K562 (cell line): ENCODE data around the gene TTC28. TPM values are rescaled to one million over a fixed set of nuclear protein-coding genes. Genes with fewer than 3 reads are reported as not detected.

ENCODE experiments used
- ATAC-seq: fragments of 200-7000 bp; cut with Tn5 transposase; 3 replicates; pipeline ENCODE4 v1.9.1; 2020; ENCODE audit warnings: moderate library complexity
- BruUV-seq: library from RNA; stranded (reverse); fragments of 400-500 nt; replicated peaks from 2 replicates; lab custom pipeline; 2021; lab: Mats Ljungman, UMichigan
- CTCF ChIA-PET: fragments of 300-600 bp; formaldehyde crosslinking; extraction: SDS; loops from one replicate; lab custom pipeline; 2021; ENCODE audit warnings: low intra/inter-chr PET ratio; lab: Yijun Ruan, JAX
- POLR2A ChIA-PET: fragments of 300-600, 350-650 bp; sonication (Branson Sonifier 250); formaldehyde crosslinking; extraction: SDS; loops from one replicate; lab custom pipeline; 2021; ENCODE audit warnings: antibody characterized with exemption, inconsistent platforms; lab: Yijun Ruan, JAX
- DNase-seq, 4 experiments: peaks; one replicate each; pipeline versions ENCODE4 v3.0.0 to v3.0.0-alpha.2; 2011 to 2018; ENCODE audit warnings: low spot score in 3 of 4, mixed read lengths in 3 of 4; ENCODE audit errors: extremely low read depth in 1 of 4
- FAIRE-seq: peaks from 2 replicates; lab custom pipeline; 2011; peaks lifted over from hg19 to GRCh38; lab: Jason Lieb, UNC
- H2AFZ ChIP-seq: 2 replicates; pipeline ENCODE4 v1.6.0; 2011; ENCODE audit warnings: low read depth, low read length, control low read depth, inconsistent platforms
- H3K27ac ChIP-seq: fragments of 200-600 bp; 3 replicates; pipeline ENCODE4 v1.8.0; 2011; ENCODE audit warnings: low read depth, mild to moderate bottlenecking, control low read depth, inconsistent platforms, low read length, moderate library complexity, mixed read lengths; ENCODE audit errors: extremely low read depth
- H3K27me3 ChIP-seq, 2 experiments: fragments of 300-600 bp in 1 of 2; 2 replicates in 1 of 2; 3 replicates in 1 of 2; pipeline versions ENCODE4 v1.6.0 to v1.8.0; 2011; ENCODE audit warnings: inconsistent platforms in 2 of 2, low read length in 2 of 2, mild to moderate bottlenecking in 1 of 2, mixed read lengths in 1 of 2, moderate library complexity in 1 of 2; ENCODE audit not compliant: control insufficient read depth in 2 of 2, insufficient read depth in 2 of 2
- H3K36me3 ChIP-seq: fragments of 300-600 bp; 3 replicates; pipeline ENCODE4 v1.8.0; 2011; ENCODE audit warnings: mild to moderate bottlenecking, low read length, inconsistent platforms; ENCODE audit not compliant: control insufficient read depth, insufficient read depth
- H3K4me1 ChIP-seq, 2 experiments: fragments of 200-600 bp in 1 of 2; replicated peaks in 1 of 2; 2 replicates in 1 of 2; 3 replicates in 1 of 2; pipeline versions ENCODE4 v1.5.1 to v1.8.0; 2011; ENCODE audit warnings: inconsistent platforms in 2 of 2, low read length in 2 of 2, mild to moderate bottlenecking in 1 of 2, mixed read lengths in 1 of 2, moderate library complexity in 1 of 2; ENCODE audit not compliant: control insufficient read depth in 2 of 2, insufficient read depth in 2 of 2
- H3K4me2 ChIP-seq: 2 replicates; pipeline ENCODE4 v1.6.1; 2011; ENCODE audit warnings: low read length, control low read depth, inconsistent platforms, mixed read lengths; ENCODE audit not compliant: insufficient read depth
- H3K4me3 ChIP-seq: fragments of 200-600 bp; sonication (generic), shearing (Covaris generic); 2 replicates; pipeline ENCODE4 v1.5.1; 2016; ENCODE audit warnings: control low read depth, inconsistent platforms
- H3K79me2 ChIP-seq: fragments of 200-600 bp; 3 replicates; pipeline ENCODE4 v1.8.0; 2011; ENCODE audit warnings: low read length, inconsistent platforms; ENCODE audit not compliant: control insufficient read depth, insufficient read depth
- H3K9ac ChIP-seq, 2 experiments: 2 replicates each; pipeline versions ENCODE4 v1.6.0 to v1.6.1; 2011; ENCODE audit warnings: low read depth in 2 of 2, low read length in 2 of 2, control low read depth in 1 of 2, inconsistent platforms in 1 of 2, mild to moderate bottlenecking in 1 of 2, mixed read lengths in 1 of 2; ENCODE audit not compliant: insufficient read depth in 1 of 2
- H3K9me1 ChIP-seq: one replicate; pipeline ENCODE4 v1.6.0; 2011; ENCODE audit warnings: inconsistent platforms, mild to moderate bottlenecking, low read length, moderate library complexity; ENCODE audit not compliant: control insufficient read depth, insufficient read depth
- H3K9me3 ChIP-seq: replicated peaks from 2 replicates; pipeline ENCODE4 v1.5.1; 2011; ENCODE audit warnings: low read depth, low read length, inconsistent platforms; ENCODE audit not compliant: control insufficient read depth, insufficient read depth
- H4K20me1 ChIP-seq: replicated peaks from 2 replicates; pipeline ENCODE4 v1.6.1; 2011; ENCODE audit warnings: low read length, inconsistent platforms, mixed read lengths; ENCODE audit not compliant: control insufficient read depth, insufficient read depth
- ZNF518B ChIP-seq: fragments of 250-450 bp; sonication (Bioruptor Pico); IDR thresholded peaks from 2 replicates; pipeline ENCODE4 v1.5.0; 2021; ENCODE audit warnings: mild to moderate bottlenecking, moderate library complexity
- WGBS: fragments of 100-300 bp; shearing (Covaris generic); methylation state at CpG from one replicate; pipeline ENCODE4 v1.1.6; 2016; ENCODE audit warnings: low coverage, mixed read lengths; ENCODE audit not compliant: insufficient coverage; ENCODE audit errors: missing lambda C conversion rate; 5-methylcytosine and 5-hydroxymethylcytosine counted together
- in situ Hi-C: fragments of 300-500 bp; cut with MboI; formaldehyde crosslinking; loops from 4 replicates; pipeline ENCODE4 v1.15.0; 2018; ENCODE audit warnings: inconsistent platforms, mixed read lengths
- intact Hi-C: fragments of 100-400 bp; cut with micrococcal nuclease; formaldehyde crosslinking; loops from 2 replicates; pipeline ENCODE4 v1.14.2; 2022
- polyA plus RNA-seq, 8 experiments: library from polyadenylated mRNA; depleted of rRNA in 4 of 8; stranded (reverse) in 5 of 8; unstranded in 3 of 8; fragments of >200 nt; fragmentation: Nextera tagmentation in 2 of 8; fragmentation: Illumina TruSeq in 1 of 8; extraction: Ambion mirVana in 2 of 8; extraction: Trizol in 1 of 8; gene quantifications; 2 replicates each; pipeline versions ENCODE4 v1.2.1 to v1.2.3, GENCODE V29; 2011 to 2014; ENCODE audit warnings: inconsistent platforms in 1 of 8, missing spikeins in 1 of 8
- total RNA-seq, 7 experiments: library from RNA; depleted of rRNA in 6 of 7; stranded (reverse); fragments of >200 nt in 6 of 7; fragmentation: Illumina TruSeq in 2 of 7; extraction: Trizol in 2 of 7; gene quantifications; 2 replicates each; pipeline versions ENCODE4 v1.2.1 to v1.2.3, GENCODE V29; 2011 to 2021; ENCODE audit warnings: low replicate concordance in 1 of 7

Gene TTC28
- total and polyA plus RNA-seq, 9 of the 15 experiments (the other 6 are each of a cell fraction or from before 2014, with no cell fraction given): 0.22 to 10.7 (median 3.1) TPM

GRCh38 chr22:27998511-27999410 is 680.9 kb downstream of the TTC28 start:
- no peak for ATAC-seq
- Histone ChIP-seq H4K20me1 (no peaks in the 10 kb centered on the region), H2AFZ (no peak overlapping the region), H3K27ac (no peak overlapping the region), H3K36me3 (no peaks in the 10 kb centered on the region), H3K9me3 (no peaks in the 10 kb centered on the region), H3K79me2 (no peaks in the 10 kb centered on the region), H3K4me3 (no peak overlapping the region), H3K9ac (no peak overlapping the region; a peak in 1 of 4 replicates), H3K4me1 (peaks cover 0 to 7% of the 10 kb centered on the region in 2 experiments; a peak in 2 of 5 replicates), H3K4me2 (no peak overlapping the region), H3K9me1 (no peaks in the 10 kb centered on the region), H3K27me3 (no peaks in the 10 kb centered on the region)
- TF ChIP-seq ZNF518B (CRISPR knock-in tag): no peak
- DNase-seq: no peak
- no TSS peak for BruUV-seq
- POLR2A ChIA-PET: interaction anchor here (0.5 to 1.1 kb wide), 2 partner anchors 11 to 1407 kb away, joined by 3 to 4 read pairs; no protein-coding TSS in a partner anchor
- no peak for FAIRE-seq
- CTCF ChIA-PET: interaction anchor here (1.4 kb wide), 1 partner anchor 118 kb away, joined by 3 read pairs; no protein-coding TSS in a partner anchor
- 68% methylated on average over 10 of the region's 40 CpGs for WGBS
- in situ Hi-C loops: no loop called here
- intact Hi-C loops: no loop called here
